ENCODE results near the gene PEX13. TPM values are rescaled to one million over a fixed set of nuclear protein-coding genes. Genes with fewer than 3 reads are reported as not detected.
"Not testable (repeated sequence)": the region's sequence is repeated elsewhere in the genome, so short reads cannot be mapped to it uniquely, and the experiment has no call there.

PEX13 gene
- total RNA-seq, 1 donor from 2014 or later: 44.6 TPM

DNA sequence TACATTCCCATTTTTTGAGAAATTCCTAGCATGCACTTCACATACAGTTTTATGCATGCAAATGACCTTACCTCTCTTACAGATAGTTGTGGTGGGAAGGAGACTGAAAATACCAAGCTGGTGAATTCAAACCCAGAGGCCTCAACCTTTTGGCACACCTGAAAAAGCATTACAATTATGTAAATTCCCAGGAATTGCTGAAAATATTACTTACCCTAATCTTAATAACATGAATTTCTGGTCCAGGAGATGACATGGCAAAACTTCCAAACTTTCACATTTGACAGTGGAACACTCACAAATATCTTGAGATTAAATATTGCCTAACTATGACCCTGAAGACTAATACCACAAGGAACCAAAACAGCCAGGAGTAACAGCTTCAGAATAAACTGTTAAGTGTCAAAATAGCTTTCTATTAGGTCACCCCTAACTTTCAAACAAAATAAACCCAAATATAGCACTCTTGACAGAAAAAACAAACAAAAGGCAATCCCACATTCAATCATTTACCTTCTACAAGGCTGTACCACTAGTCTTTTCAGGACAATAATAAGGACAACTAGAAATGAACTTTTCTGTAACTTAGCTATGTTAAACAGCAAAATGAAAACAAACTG is 10.9 kb upstream of the PEX13 start:
- no peak for DNase-seq (ENCODE audit: low read depth)

DNA sequence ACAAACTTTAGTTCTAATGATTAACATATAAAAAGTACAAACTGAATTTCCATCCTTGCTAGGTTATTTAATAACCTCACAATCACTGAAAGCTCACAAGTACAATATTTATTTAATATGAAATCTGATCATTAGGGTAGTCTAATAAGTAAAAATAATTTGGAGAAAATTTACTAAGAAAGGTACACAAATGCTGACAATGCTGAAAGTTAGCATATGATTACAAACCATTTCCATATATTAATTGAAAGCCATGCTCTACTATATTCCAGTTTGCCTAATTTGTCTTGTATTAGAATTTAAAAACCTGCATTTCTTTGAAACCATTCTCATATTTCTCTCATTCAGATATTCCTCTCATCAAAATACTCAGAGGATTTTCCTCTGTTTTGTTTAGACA is 8.2 kb upstream of the PEX13 start:
- DNase-seq (ENCODE audit: low read depth): no peak

DNA sequence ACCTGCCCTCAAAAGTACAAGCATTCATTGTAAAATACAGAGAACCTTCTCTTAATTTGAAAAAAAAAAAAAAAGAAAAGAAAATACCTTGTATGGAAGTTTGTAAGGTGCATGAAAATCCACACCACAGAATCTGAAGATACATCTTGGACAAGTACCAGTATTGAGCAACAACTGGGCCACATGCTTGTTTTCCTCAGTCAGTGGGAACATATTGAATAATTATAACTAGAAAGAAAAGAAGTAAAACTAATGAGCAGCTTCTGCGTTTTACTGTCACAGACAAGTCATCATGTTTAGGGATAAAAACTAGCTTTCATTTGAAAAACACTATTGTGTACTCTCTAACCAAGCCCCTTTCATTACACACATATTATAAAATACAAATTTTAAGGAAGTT is 5.8 kb upstream of the PEX13 start:
- DNase-seq (ENCODE audit: low read depth): peak; percentile 13

DNA sequence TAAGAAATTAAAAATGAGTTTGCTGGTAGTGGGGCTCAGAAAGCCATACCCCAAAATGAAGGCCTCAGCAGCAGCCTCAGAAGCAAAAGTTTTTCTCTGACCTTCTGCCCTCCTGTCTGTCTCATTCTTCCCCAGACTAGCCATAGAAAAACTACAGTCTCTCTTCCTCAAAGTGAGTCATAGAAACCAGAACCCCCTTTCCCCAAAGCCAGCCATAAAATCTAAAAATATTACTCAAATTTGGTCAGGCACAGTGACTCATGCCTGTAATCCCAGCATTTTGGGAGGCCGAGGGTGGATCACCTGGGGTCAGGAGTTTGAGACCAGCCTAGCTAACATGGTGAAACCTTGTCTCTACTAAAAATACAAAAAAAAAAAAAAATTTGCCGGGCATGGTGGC is 5.2 kb upstream of the PEX13 start:
- peak; percentile 65 for DNase-seq (ENCODE audit: low read depth)

DNA sequence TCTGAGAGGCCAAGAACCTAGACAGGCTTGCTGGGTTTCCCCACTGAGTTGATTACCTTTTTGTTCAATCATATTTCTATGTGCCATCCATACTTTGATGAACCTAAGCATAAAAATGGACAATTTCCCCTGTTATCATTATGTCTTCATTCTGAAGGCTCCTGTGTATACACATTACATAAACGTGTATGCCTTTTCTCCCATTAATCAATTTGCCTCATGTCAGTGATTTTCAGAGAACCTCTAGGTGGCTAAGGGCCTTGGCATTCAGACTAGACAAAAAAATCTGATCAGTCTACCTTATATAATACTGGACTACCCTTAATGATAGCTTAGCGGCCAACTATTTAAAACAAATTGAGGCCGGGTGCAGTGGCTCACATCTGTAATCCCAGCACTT is 4.1 kb upstream of the PEX13 start:
- DNase-seq (ENCODE audit: low read depth): no peak

DNA sequence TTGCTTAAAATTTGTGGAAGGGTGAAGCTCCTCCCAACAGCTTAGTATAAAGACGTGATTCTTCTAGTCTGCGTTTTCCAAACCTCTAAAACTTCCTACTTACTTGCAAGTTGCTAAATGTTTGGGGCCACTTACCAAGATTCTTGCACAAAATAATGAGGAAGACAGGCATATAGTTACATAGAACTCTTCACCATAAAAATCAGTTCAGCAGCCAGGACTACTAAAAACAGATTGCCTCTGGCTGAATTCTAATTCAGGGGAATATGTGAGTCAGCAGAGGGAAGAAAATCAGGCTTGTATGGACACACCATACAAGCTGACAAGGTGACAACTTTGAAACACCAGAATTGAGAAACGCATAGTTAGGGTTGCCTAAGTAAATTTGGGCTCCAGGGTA is 2.8 kb upstream of the PEX13 start:
- no peak for DNase-seq (ENCODE audit: low read depth)

DNA sequence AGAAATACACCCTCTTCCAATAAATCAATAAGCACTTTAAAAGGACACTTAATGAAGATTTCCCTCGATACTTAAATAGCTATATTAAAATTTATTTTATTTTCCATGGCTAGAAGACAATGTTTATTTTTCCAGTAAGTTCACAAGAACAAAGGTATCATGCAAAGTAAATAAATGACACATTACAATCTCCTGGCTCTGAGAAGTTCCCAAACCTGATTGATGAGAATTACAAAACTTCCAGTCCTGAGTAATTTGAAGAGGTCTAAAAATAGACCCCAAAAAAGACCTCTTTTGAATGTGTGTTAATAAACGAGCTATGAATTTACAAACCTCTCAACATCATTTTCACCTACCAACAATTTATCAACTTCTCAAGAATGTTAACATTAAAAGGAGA is 1.5 kb upstream of the PEX13 start:
- DNase-seq (ENCODE audit: low read depth): no peak

DNA sequence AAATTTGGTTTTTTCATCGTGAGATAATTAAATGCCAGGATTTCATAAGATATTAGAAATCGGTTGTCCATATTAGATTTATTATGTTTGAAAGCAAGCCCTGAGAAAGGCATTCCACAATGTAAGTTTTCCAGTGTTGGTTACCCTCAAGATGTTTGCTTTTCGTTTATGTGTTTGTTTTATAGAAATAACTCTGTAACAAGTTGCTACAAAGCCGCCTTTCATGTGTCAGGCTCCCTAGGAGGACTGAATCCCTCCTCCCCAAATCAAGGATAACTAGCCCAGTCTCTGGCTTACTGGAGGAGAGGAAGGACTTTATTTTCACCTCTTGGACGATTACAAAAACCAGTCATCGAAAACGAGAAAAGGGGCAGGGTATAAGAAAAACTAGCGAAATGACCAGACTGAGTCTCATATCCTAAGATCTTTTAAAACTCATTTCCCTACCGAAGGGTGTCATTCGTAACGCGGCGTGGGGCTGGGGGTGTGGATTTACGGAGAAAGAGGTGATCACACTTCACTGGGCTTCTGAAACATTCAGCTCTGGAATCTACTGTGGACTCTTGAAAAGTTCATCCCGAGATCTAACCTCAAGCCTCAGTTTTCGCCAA is 1.0 kb upstream of the PEX13 start:
- no peak for DNase-seq (ENCODE audit: low read depth)

DNA sequence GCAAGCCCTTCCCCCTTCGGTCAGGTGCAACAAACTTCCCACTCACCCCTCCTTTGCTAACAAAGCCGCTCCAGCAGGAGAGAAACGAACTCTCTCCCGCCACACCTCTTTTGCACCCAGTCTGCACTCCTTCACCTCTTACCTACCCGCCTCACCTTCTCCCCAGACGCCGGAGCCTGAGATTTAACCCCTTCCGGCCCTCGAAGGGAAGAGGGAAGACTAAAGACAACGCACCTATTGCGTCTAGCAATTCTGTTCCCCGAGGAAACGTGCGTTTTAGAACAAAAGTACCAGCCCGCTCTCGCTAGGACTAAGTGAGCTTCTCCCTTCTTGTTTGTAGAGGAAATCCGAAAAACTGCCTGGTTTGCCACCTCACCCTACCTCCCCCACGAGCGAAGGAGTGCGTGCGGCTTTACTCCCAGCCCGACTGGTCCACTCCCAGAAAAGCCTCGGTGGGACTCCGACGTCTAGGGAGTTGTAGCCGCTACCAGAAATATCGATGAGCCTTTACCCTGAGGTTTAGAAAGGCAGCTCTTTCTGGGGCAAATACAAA is 441 bp upstream of the PEX13 start:
- DNase-seq (ENCODE audit: low read depth): peak; percentile 81

DNA sequence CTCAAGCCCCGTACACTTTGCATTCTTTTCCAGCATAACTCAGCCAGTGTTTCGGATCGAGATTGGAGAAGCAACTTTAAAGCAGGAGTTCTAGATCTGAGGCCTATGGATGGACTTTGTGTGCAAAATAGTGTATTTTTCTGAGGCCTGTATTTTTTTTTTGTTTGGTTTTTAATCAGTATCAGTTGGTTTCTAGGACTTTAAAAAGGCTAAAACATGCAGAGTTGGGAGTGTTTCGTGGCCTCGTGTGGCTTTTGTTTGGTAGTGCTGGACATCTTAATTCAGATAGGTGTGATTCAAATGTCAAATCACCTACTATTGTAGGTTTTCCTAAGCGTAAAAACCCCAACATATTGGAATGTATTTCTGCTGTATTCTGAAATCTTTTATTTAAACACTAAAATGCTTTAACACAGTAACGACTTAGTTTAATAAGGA is 817 bp downstream of the PEX13 start:
- DNase-seq (ENCODE audit: low read depth): no peak

DNA sequence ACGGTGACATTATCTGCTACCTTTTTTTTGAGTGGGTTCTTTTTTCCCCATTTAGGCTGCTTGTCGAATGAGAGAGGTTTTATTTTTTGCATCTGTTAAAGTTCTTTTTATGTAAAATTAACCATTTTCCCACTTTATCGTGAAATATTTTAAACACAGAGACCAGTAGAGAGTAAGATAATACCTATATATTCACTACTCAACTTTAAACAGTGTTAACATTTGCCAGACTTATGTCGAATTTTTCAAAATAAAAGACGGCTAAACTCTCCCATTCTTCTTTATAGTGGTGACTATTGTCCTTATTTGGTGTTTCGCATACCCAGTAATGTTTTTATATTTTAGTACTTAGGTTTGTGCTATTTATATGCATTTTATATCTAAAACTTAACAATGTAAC is 1.3 kb downstream of the PEX13 start:
- no peak for DNase-seq (ENCODE audit: low read depth)

DNA sequence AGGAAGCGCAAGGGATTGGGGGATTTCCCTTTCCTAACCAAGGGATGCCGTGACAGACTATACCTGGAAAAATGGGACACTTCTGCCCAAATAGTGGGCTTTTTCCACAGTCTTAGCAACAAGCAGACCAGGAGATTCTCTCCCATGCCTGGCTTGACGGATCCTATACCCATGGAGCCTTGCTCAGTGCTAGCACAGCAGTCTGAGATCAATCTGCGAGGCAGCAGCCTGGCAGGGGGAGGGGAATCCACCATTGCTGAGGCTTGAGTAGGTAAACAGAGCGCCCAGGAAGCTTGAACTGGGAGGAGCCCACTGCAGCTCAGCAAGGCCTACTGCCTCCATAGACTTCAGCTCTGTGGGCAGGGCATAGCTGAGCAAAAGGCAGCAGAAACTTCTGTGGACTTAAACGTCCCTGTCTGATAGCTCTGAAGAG is 3.7 kb downstream of the PEX13 start:
- no peak for DNase-seq (ENCODE audit: low read depth)

DNA sequence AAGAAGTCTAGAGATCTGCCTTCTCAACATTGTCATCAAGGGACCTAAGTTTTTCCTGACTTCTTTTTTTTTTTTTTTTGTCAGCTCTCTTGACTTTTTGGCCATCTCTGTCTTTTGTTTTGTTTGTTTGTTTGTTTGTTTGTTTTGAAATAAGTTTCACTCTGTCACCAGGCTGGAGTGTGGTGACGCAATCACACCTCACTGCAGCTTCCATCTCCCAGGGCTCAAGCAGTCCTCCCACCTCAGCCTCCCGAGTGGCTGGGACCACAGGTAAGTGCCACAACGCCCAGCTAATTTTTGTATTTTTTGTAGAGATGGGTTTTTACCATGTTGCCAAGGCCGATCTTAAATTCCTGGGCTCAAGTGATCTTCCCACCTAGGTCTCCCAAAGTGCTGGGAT is 6.2 kb downstream of the PEX13 start:
- DNase-seq (ENCODE audit: low read depth): no peak

DNA sequence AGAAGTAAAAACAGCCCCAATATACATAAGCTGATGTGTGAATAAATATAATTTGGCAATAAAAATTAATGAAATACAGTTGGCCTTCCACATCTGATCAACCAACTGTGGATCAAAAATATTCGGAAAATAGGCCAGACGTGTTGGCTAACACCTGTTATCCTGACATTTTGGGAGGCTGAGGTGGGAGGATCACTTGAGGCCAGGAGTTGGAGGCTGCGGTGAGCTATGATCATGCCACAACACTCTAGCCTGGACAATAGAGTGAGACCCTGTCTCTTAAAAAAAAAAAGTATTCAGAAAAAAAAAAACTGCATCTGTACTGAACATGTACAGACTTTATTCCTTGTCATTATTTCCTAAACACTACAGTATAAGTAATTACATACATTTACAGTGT is 12.0 kb downstream of the PEX13 start:
- no peak for DNase-seq (ENCODE audit: low read depth)

DNA sequence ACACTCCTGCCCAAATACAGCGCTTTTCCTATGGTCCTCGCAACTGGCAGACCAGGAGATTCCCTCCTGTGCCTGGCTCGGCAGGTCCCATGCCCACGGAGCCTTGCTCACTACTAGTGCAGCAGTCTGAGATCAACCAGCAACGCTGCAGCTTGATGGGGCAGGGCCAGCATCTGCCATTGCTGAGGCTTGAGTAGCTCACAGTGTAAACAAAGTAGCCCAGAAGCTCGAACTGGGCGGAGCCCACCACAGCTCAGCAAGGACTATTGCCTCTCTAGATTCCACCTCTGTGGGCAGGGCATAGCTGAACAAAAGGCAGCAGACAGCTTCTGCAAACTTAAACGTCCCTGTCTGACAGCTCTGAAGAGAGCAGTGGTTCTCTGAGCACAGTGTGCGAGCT is 17.1 kb downstream of the PEX13 start:
- DNase-seq (ENCODE audit: low read depth): not testable (repeated sequence)

DNA sequence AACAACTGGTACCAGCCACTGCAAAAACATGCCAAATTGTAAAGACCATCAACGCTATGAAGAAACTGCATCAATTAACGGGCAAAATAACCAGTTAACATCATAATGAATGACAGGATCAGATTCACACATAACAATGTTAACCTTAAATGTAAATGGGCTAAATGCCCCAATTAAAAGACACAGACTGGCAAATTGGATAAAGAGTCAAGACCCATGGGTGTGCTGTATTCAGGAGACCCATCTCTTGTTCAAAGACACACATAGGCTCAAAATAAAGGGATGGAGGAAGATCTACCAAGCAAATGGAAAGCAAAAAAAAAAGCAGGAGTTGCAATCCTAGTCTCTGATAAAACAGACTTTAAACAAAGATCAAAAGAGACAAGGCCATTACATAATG is 19.1 kb downstream of the PEX13 start:
- not testable (repeated sequence) for DNase-seq (ENCODE audit: low read depth)

DNA sequence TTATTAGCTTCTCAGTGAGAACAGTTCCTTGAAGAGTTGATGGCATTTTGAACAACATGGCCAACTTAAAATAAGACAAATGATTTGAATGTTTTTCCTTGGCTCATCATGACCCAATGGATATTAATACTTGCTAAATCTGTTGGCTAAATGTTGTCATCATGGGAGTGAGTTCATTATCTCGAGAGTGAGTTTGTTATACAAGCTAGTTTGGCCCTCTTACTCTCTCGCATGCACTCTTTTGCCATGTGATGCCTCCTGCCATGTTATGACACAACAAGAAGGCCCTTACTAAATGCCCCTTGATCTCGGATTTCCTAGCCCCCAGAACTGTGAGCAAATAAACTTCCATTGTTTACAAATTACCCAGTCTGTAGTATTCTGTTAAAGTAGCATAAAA is 25.3 kb downstream of the PEX13 start:
- peak; percentile 3 for DNase-seq (ENCODE audit: low read depth)

DNA sequence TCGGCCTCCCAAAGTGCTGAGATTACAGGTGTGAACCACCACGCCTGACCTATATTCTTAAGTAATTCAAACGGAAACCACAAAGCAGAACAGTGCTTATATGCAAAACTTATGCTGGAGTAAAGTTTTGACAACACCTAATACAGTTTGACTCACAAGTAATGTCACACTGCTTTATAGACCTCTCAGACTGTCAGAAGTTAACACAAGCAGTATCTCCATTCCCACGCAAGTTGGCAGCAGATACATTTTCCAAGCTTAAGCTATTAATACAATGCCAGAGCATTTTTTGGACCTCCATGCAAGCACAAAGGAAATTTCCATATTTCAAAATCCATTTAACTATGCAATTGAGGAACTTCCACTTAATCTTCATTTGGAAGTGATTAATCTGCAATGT is 27.1 kb downstream of the PEX13 start:
- DNase-seq (ENCODE audit: low read depth): no peak

DNA sequence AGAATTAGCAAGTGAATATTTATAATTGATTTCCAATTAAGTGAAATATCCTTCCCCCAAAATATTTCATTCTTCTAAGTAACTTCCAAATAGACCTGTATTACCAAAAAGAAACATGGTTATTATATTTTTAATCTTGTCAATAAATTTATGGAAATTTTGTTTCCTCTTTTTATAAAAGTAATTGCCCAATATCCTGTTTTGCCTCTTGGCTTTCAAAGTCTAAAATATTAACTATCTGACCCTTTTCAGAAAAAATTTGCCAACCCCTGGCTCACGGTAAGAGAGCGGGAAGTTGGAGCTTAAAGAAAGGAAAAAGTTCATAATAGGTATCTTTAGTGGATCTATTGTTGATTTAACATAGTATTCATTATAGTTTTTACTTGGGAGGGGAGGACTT is 27.7 kb downstream of the PEX13 start:
- DNase-seq (ENCODE audit: low read depth): no peak

DNA sequence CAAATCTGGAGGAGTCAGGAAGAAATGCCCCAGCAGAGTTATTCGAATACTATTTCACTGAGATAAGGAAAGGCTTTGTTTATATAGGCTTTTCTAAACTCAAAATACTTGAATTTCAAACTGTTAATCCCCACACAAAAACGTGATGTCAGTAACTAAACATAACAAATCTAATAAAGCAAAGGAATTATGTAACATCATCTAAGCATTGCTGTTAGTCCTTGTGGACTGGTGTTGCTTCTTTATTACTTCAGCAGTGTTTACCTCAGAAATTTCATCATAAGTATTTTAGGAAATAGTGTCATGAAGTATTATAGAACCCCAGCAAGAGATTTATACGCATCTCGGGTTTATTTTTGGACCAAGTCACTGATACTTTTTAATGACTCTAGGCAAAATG is 28.5 kb downstream of the PEX13 start:
- no peak for DNase-seq (ENCODE audit: low read depth)

DNA sequence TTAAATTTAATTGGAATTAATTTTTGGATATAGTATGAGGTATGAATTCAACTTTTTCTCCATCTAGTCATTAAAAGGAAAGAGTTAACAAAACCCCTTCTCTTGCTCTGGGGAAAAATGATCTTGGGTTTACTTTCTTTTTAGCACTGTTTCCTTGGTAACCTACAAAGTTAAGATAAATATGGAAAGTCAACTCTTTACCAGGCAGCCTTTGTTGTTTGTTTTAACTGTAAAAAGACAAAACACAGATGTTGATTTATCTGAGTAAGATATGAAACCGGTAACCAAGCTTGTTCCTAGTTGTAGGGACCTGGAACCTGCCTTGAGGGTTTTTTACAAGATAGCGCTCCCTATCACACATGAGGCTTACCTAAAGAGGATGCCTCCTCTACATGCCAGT is 38.0 kb downstream of the PEX13 start:
- peak; percentile 3 for DNase-seq (ENCODE audit: low read depth)

DNA sequence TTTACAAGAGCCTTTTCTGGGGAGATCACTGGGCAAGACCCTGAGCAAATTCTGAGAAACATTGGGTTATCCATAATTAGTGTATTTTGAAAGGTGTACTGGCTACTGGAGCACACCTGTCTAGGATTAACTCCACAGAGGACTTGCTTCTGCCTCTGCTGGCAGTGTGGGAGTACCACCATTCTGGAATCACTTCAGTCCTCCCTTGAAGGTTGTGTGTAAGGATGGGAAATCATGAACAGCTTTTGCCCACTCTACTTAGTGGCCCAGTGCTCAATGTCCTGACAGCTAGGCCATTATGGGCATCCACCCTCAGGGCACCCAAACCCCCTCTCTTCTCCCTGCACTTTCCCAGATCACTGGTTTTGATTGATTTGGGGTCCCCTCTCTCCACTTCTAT is 40.0 kb downstream of the PEX13 start:
- DNase-seq (ENCODE audit: low read depth): no peak

DNA sequence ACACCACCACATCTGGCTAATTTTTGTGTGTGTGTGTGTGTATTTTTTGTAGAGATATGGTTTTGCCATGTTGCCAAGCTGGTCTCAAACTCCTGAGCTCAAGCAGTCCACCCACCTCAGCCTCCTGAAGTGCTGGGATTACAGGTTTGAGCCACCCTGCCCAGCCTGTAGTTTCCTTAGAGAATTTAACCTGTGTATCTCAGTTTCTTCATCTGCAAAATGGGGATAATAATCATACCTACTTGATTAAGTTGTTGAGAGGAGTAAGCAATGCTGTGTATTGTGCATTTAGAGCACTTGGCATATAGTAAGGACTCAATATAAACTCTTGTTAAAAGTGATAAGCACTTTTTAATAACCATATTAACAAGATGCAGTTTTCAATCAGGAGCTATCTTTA is 41.9 kb downstream of the PEX13 start:
- DNase-seq (ENCODE audit: low read depth): no peak
